ENCODE results near the gene NEK6.

NEK6 gene

GRCh38 chr9:124296796-124297550 is 39.2 kb downstream of the NEK6 start:
- DNase-seq (ENCODE audit: low spot score) = no peak

DNA sequence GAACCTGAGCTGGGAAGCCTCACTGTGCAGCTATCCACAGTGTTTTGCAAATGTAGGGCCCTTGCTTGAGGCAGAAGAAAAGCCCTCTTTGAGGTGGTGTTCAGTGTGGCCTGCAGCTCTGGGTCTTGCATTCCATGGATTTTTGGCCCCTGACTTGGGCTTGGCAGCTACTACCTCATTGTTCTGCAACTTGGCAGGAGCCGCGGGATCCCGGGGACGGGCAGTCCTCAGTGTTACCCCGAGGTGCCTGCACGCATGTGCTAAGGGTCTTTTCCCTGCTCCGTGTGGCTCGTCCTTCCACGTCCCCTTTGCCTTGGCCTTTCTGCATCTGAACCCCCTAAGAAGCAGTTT is 39.8 kb downstream of the NEK6 start:
- DNase-seq (ENCODE audit: low spot score) = peak; percentile 96

GRCh38 chr9:124297915-124298645 is 40.3 kb downstream of the NEK6 start:
- DNase-seq (ENCODE audit: low spot score) = no peak

DNA sequence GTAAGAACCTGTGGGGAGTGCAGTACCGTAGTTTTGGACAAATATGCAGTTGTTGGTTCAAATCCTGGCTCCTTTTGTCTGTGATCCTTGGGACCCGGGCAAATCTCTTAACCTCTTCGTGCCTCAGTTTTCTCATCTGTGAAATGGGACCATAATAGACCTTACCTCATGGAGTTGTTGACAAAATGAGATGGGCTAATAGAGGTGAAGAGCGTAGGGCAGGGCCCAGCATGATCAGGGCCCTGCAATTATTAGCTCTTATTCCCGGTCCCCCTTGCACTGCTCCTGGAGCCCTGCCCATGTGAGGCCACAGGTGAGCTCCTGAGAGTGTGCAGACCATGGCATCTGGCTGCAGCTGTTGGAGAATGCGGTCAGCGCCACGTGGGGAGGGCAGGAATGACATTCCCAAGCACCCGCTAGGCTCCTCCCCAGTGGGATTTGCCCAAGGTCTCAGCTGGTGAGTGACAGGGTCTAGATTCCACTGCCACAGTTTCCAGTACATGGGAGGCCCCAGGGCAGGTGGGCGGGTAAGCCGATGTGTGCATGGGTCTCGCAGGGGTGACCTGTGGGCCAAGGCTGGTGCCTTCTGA is 41.0 kb downstream of the NEK6 start:
- DNase-seq (ENCODE audit: low spot score) = no peak

- DNase-seq (ENCODE audit: low spot score) = no peak
Measured at GRCh38 chr9:124299515-124300090, 41.9 kb downstream of the NEK6 start.

DNA sequence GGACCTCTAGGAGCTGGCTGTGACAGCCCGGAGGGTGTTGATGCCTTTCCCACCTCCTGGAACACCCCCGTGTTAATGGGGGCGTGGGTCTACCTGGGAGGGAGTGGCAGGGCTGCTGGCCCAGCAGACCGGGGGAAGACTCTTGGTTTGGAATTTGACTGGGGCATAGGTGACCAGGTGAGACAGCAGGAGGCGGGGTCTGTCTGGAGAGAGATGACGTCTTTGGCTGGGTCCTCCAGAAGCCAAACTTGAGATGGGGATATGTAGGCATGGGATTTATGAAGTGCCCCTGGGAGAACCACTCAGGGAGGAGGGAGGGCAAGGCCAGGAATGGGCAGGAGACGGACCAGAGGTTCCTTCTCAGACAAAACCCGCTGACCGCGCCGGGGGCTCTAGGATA is 42.6 kb downstream of the NEK6 start:
- no peak for DNase-seq (ENCODE audit: low spot score)

GRCh38 chr9:124302921-124303320 is 45.2 kb downstream of the NEK6 start:
- no peak for DNase-seq (ENCODE audit: low spot score)

- no peak for DNase-seq (ENCODE audit: low spot score)
Measured at GRCh38 chr9:124303762-124304161, 46.0 kb downstream of the NEK6 start.

GRCh38 chr9:124304285-124304684 is 46.5 kb downstream of the NEK6 start:
- DNase-seq (ENCODE audit: low spot score) = no peak

DNA sequence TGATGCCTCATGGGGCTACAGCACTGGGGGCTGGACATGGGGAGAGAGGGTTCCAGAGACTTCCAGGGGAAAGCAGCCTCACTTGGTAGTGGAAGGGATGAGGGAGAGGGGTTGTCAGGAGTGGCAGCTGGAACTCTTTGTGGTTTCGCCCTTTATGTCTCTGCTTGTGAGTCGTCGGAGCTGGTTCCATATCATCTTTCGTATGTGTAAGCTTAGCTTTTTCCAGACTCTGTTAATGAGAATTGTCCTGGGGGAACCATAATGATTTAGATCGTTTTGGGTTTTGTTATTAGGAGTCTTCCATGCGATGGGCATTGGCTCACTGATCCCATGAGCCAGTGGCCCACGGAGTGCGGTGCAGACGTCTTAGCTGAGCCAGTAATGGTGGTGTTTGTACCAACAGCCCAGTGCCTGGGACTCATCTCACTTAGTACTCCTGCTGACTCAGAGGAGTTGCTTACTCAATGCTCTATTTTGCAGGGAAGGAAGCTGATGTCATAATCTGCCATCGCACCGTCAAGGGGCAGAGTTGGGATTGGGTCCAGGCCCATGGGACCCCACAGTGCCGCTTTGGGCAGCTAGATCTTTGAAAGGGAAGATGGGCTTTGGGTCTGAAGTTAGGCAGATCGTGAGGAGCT is 48.5 kb downstream of the NEK6 start:
- peak; percentile 84 for DNase-seq (ENCODE audit: low spot score)

DNA sequence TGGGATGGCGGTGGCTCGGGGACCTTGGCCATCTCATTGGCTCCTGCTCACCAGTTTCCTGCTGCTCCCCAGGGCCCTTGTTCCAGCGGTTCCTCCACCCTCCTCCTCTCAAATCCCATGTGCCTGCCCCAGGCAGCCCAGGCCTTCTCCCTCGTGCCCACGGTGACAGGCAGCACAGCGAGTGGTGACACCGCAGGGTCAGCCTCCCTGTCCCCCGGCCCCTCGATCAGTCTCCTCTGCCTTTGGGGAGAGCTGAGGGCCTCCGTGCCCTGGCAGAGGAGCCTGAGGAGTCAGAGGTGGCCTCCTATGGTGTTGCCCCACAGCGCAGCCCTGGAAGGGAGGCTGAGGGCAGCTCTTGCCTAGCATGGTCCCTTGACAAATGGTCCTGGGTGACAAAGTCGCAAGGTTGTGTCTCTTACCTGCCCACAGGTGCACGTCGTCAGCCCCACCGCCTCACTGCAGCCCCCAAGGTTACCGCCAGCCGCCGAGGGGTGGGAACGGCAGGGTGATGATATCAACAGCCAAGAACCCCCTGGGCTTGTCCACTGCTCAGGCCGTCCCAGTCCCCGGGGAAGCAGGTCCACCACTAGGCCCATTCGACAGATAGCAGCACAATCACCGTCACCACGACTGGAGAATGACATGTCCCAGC is 49.8 kb downstream of the NEK6 start:
- no peak for DNase-seq (ENCODE audit: low spot score)

DNA sequence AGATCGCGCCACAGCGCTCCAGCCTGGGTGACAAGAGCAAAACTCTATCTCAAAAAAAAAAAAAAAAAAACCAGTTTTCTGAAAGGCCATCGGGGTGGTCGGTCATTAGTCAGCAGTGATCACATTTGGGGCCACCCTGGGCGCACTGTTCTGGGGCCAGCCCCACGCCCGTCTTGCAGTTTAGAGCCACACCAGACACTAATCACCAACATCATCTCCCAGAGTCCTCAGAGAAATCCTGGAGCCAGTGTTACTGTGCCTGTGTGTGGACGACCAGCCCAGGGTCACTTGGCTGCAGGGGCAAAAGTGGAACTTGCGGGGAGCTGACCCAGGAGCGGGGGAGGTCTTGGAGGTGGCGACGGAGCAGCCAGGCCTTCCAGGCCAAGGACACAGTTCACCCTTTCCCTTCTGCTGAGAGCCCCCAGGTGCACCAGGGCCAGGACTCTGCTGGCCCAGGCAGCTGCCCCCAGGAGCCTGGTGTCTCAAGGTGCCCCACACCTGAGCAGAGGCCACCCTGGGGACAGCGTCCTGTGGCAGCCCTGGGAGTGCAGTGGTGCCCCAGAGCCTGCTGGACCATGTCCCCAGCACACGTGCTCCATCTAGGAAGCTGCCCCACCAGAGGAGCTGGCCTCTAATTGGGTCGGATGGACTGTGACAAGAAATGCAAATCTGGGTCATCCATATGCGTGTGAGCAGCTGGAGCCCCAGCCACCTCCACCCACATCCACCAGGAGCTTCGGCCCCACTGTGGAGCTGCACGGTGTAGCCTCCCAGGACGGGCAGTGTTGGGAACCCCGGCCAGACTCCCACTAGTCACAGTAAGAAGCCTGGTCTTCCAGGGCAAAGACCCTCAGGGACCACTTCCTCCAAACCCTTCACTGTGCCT is 51.1 kb downstream of the NEK6 start:
- DNase-seq (ENCODE audit: low spot score) = no peak

- peak; percentile 95 for DNase-seq (ENCODE audit: low spot score)
Measured at GRCh38 chr9:124309667-124310084, 51.9 kb downstream of the NEK6 start.

GRCh38 chr9:124311283-124311682 is 53.5 kb downstream of the NEK6 start:
- DNase-seq (ENCODE audit: low spot score) = no peak

GRCh38 chr9:124312290-124313265 is 54.8 kb downstream of the NEK6 start:
- DNase-seq (ENCODE audit: low spot score) = no peak

GRCh38 chr9:124313940-124314339 is 56.2 kb downstream of the NEK6 start:
- DNase-seq (ENCODE audit: low spot score) = no peak

GRCh38 chr9:124315882-124316281 is 58.1 kb downstream of the NEK6 start:
- DNase-seq (ENCODE audit: low spot score) = no peak

DNA sequence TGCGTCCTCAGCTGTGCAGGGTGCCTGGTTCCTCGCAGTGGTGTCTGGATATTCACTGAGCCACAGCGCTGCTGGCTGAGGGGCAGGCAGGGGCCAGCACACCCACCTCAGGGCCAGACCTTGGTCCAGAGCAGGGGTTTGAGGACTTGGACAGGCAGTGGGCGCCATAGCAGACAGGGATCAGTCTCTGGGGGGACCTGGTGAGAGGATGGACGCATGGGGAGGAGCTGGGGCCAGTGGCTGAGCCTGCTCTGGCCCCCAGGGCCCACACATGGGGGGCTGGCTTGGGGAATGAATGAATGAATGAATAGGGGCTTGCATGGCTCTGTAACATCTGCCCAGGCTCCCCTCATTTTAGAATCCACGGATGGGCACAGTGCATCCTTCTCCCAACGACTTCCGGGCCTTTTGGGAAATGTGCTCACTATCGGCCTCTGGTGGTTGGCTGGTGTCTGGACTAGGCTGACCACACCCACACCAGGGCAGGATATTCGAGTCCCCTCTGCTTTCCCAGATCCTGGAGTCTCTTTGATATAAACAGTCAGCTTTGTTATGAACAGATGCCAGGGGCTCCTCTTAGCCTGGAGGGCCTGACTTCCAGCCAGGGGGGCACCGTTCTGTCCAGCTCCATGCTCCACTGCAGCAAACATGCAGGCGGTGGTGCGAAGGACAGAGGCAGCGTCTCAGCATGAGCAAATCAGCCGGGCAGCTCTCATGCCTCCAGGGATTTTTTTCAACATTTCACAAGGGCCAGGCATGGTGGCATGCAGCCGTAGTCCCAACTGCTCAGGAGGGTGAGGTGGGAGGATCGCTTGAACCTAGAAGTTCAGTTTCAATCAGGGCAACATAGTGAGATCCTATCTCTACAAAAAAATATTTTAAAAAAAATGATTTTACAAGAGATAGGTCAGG is 62.6 kb downstream of the NEK6 start:
- peak; percentile 91 for DNase-seq (ENCODE audit: low spot score)

- no peak for DNase-seq (ENCODE audit: low spot score)
Measured at GRCh38 chr9:124321416-124321815, 63.7 kb downstream of the NEK6 start.

Data from AG20443 (cell line).